HCT116 (cell line): ENCODE results near the gene ZNF229.
"Not testable (repeated sequence)": the region's sequence is repeated elsewhere in the genome, so short reads cannot be mapped to it uniquely, and the experiment has no call there.

Experiments used
- EZH2 ChIP-seq: fragments of 200-600 bp; sonication (generic); IDR thresholded peaks from 2 replicates; pipeline ENCODE4 v1.6.1; 2017; ENCODE audit warnings: antibody characterized with exemption, mixed run types
- ZBTB33 ChIP-seq: IDR thresholded peaks from 2 replicates; pipeline ENCODE4 v1.6.1; 2011; ENCODE audit warnings: mild to moderate bottlenecking, low read length, moderate library complexity; ENCODE audit not compliant: insufficient replicate concordance; ENCODE audit errors: extremely low read depth

GRCh38 chr19:44456016-44456415, 7.7 kb upstream of the ZNF229 start:
- TF ChIP-seq EZH2, ZBTB33: not testable (repeated sequence)
